ENCODE data around the gene CEP72. TPM values are rescaled to one million over a fixed set of nuclear protein-coding genes. Genes with fewer than 3 reads are reported as not detected.

The CEP72 gene
- total RNA-seq, 1 donor from 2014 or later, result 17.2 TPM

GRCh38 chr5:655406-655805 lies 43.3 kb downstream of the CEP72 start:
- Mint-ChIP-seq H3K4me3 (no peak overlapping the region), H3K36me3 (peaks cover 51% of the 10 kb centered on the region), H3K4me1 (no peaks in the 10 kb centered on the region), H3K27me3 (ENCODE audit: insufficient read depth, low read depth) (peaks cover 5% of the 10 kb centered on the region), H3K27ac (no peak overlapping the region), H3K9me3 (peaks cover 2% of the 10 kb centered on the region)
- H4K20me1 ChIP-seq (ENCODE audit: low read depth), result no peaks in the 10 kb centered on the region
- H3K27me3 ChIP-seq, result no peaks in the 10 kb centered on the region
- H3K4me2 ChIP-seq, result no peak overlapping the region
- H3K9me3 ChIP-seq (ENCODE audit: low read depth), result no peaks in the 10 kb centered on the region
- H3K27ac ChIP-seq, result no peak overlapping the region
- H3K36me3 ChIP-seq, result no peaks in the 10 kb centered on the region
- H3K9ac ChIP-seq, result no peak overlapping the region
- TF ChIP-seq CTCF (IDR thresholded peaks at IDR 0.05) (no peak), EZH2 (IDR thresholded peaks at IDR 0.05) (no peak), EZH2phosphoT487 (IDR thresholded peaks at IDR 0.05) (no peak)
- no peaks in the 10 kb centered on the region for H3F3A ChIP-seq (ENCODE audit: low read depth)
- no peak overlapping the region for H3K4me3 ChIP-seq
- H3K79me2 ChIP-seq (ENCODE audit: low read depth), result no peaks in the 10 kb centered on the region
- DNase-seq (ENCODE audit: low spot score), result no peak
- no peak overlapping the region for H2AFZ ChIP-seq (replicated peaks)
- H3K4me1 ChIP-seq, result no peaks in the 10 kb centered on the region

GRCh38 chr5:657570-657969 lies 45.4 kb downstream of the CEP72 start:
- Histone ChIP-seq H3K27me3 (no peaks in the 10 kb centered on the region), H3K36me3 (no peaks in the 10 kb centered on the region), H3K9me3 (ENCODE audit: low read depth) (no peaks in the 10 kb centered on the region), H3K27ac (no peak overlapping the region), H3K4me1 (no peaks in the 10 kb centered on the region), H3K4me3 (no peak overlapping the region), H2AFZ (replicated peaks) (no peak overlapping the region), H3K9ac (no peak overlapping the region), H4K20me1 (ENCODE audit: low read depth) (no peaks in the 10 kb centered on the region), H3F3A (ENCODE audit: low read depth) (no peaks in the 10 kb centered on the region), H3K4me2 (no peak overlapping the region), H3K79me2 (ENCODE audit: low read depth) (no peaks in the 10 kb centered on the region)
- Mint-ChIP-seq H3K4me3 (no peak overlapping the region), H3K36me3 (peaks cover 59% of the 10 kb centered on the region), H3K27ac (no peak overlapping the region), H3K4me1 (no peaks in the 10 kb centered on the region), H3K9me3 (peaks cover 2% of the 10 kb centered on the region), H3K27me3 (ENCODE audit: insufficient read depth, low read depth) (peaks cover 4% of the 10 kb centered on the region)
- TF ChIP-seq EZH2phosphoT487 (IDR thresholded peaks at IDR 0.05) (no peak), EZH2 (IDR thresholded peaks at IDR 0.05) (no peak), CTCF (IDR thresholded peaks at IDR 0.05) (no peak)
- DNase-seq (ENCODE audit: low spot score), result no peak

- H3K9me3 Mint-ChIP-seq, result peaks cover 2% of the 10 kb centered on the region
- no peak overlapping the region for H3K9ac ChIP-seq
- no peak overlapping the region for H2AFZ ChIP-seq (replicated peaks)
- H3K27ac Mint-ChIP-seq, result no peak overlapping the region
- no peaks in the 10 kb centered on the region for H3K4me1 ChIP-seq
- H3K4me3 ChIP-seq, result no peak overlapping the region
- no peak overlapping the region for H3K4me3 Mint-ChIP-seq
- no peaks in the 10 kb centered on the region for H3K79me2 ChIP-seq (ENCODE audit: low read depth)
- H3K4me2 ChIP-seq, result no peak overlapping the region
- no peaks in the 10 kb centered on the region for H3K27me3 ChIP-seq
- DNase-seq (ENCODE audit: low spot score), result no peak
- H3K27ac ChIP-seq, result no peak overlapping the region
- H3K9me3 ChIP-seq (ENCODE audit: low read depth), result no peaks in the 10 kb centered on the region
- H4K20me1 ChIP-seq (ENCODE audit: low read depth), result no peaks in the 10 kb centered on the region
- H3K36me3 ChIP-seq, result no peaks in the 10 kb centered on the region
- peaks cover 3% of the 10 kb centered on the region for H3K27me3 Mint-ChIP-seq (ENCODE audit: insufficient read depth, low read depth)
- no peak for TF ChIP-seq EZH2 (IDR thresholded peaks at IDR 0.05)
- H3F3A ChIP-seq (ENCODE audit: low read depth), result no peaks in the 10 kb centered on the region
- H3K36me3 Mint-ChIP-seq, result peaks cover 59% of the 10 kb centered on the region
- H3K4me1 Mint-ChIP-seq, result no peaks in the 10 kb centered on the region
Observed at GRCh38 chr5:658103-658502, 46.0 kb downstream of the CEP72 start.

GRCh38 chr5:659496-660263 lies 47.5 kb downstream of the CEP72 start:
- peaks cover 2% of the 10 kb centered on the region for H3K9me3 Mint-ChIP-seq
- H2AFZ ChIP-seq (replicated peaks), result no peak overlapping the region
- TF ChIP-seq CTCF (IDR thresholded peaks at IDR 0.05) (no peak), EZH2 (IDR thresholded peaks at IDR 0.05) (no peak), EZH2phosphoT487 (IDR thresholded peaks at IDR 0.05) (no peak)
- peaks cover 3% of the 10 kb centered on the region for H3K27me3 Mint-ChIP-seq (ENCODE audit: insufficient read depth, low read depth)
- H3K4me3 Mint-ChIP-seq, result no peak overlapping the region
- H3K27ac Mint-ChIP-seq, result no peak overlapping the region
- H3K27me3 ChIP-seq, result no peaks in the 10 kb centered on the region
- peaks cover 4% of the 10 kb centered on the region for H3K4me1 Mint-ChIP-seq
- peaks cover 51% of the 10 kb centered on the region for H3K36me3 Mint-ChIP-seq
- no peaks in the 10 kb centered on the region for H3K79me2 ChIP-seq (ENCODE audit: low read depth)
- no peak overlapping the region for H3K27ac ChIP-seq
- no peaks in the 10 kb centered on the region for H3K4me1 ChIP-seq
- DNase-seq (ENCODE audit: low spot score), result no peak
- no peak overlapping the region for H3K4me2 ChIP-seq
- H3K36me3 ChIP-seq, result no peaks in the 10 kb centered on the region
- H3K9ac ChIP-seq, result no peak overlapping the region
- no peaks in the 10 kb centered on the region for H3K9me3 ChIP-seq (ENCODE audit: low read depth)
- H3F3A ChIP-seq (ENCODE audit: low read depth), result no peaks in the 10 kb centered on the region
- H3K4me3 ChIP-seq, result no peak overlapping the region
- H4K20me1 ChIP-seq (ENCODE audit: low read depth), result no peaks in the 10 kb centered on the region
